Gastrocnemius medialis (tissue), 4 donors: ENCODE data around the gene TTC24. TPM values are rescaled to one million over a fixed set of nuclear protein-coding genes. Genes with fewer than 3 reads are reported as not detected.

Source experiments
- ATAC-seq, 2 donors: fragments of 150-250 bp; one replicate each; pipeline ENCODE4 v1.9.1; 2016
- DNase-seq, 2 donors: peaks; one replicate each; pipeline ENCODE4 v3.0.0-alpha.2; 2019
- H3K27ac ChIP-seq, 4 donors: fragments of 200-600 bp; sonication (generic); 1 replicate in 1 of 4; 2 replicates in 3 of 4; pipeline ENCODE4 v1.5.1; 2016 to 2018; ENCODE audit warnings: mild to moderate bottlenecking in 2 of 4, moderate library complexity in 1 of 4
- H3K27me3 ChIP-seq, 3 donors: fragments of 200-600 bp; sonication (generic) in 2 of 3; 1 replicate in 1 of 3; 2 replicates in 2 of 3; pipeline versions ENCODE4 v1.5.1 to v1.6.0; 2016 to 2019; ENCODE audit warnings: mild to moderate bottlenecking in 1 of 3, moderate library complexity in 1 of 3
- H3K36me3 ChIP-seq, 2 donors: fragments of 200-600 bp; sonication (generic) in 1 of 2; one replicate each; pipeline ENCODE4 v1.5.1; 2017 to 2018
- H3K4me1 ChIP-seq, 2 donors: fragments of 200-600 bp; sonication (generic) in 1 of 2; one replicate each; pipeline ENCODE4 v1.5.1; 2016 to 2017; ENCODE audit warnings: mild to moderate bottlenecking in 2 of 2
- H3K4me3 ChIP-seq, 4 donors: fragments of 200-600 bp; sonication (generic) in 3 of 4; 1 replicate in 1 of 4; 2 replicates in 3 of 4; pipeline ENCODE4 v1.5.1; 2016 to 2019; ENCODE audit warnings: mild to moderate bottlenecking in 2 of 4
- H3K9me3 ChIP-seq, 3 donors: fragments of 200-600 bp; sonication (generic) in 2 of 3; 1 replicate in 1 of 3; 2 replicates in 2 of 3; pipeline ENCODE4 v1.5.1; 2016 to 2019
- POLR2A ChIP-seq, 2 donors: fragments of 450-650 bp; IDR thresholded peaks; one replicate each; pipeline ENCODE4 v1.6.1; 2017; ENCODE audit warnings: antibody characterized with exemption in 2 of 2, mild to moderate bottlenecking in 2 of 2, moderate library complexity in 2 of 2
- in situ Hi-C, 4 donors: fragments of 200-750 bp; cut with MboI; loops; one replicate each; pipeline versions ENCODE4 v1.15.0 to v1.8.0; 2017; ENCODE audit warnings: low sequenced_read_pairs in 4 of 4
- intact Hi-C: fragments of 100-400 bp; cut with DNase I; formaldehyde crosslinking; loops from one replicate; pipeline ENCODE4 v1.15.1; 2023; ENCODE audit warnings: low total_unique reads
- total RNA-seq, 4 donors: library from RNA; depleted of rRNA; stranded (reverse); fragments of >200 nt; gene quantifications; one replicate each; pipeline versions ENCODE4 v1.1.0 to v1.2.3, GENCODE V29; 2016
- TF ChIP-seq, protein P1 (sequence below), 5 experiments: fragments of 450-650 bp in 3 of 5; fragments of 200-600 bp in 2 of 5; sonication (generic) in 2 of 5; IDR thresholded peaks in 4 of 5; conservative IDR thresholded peaks in 1 of 5; 1 replicate in 4 of 5; 2 replicates in 1 of 5; pipeline ENCODE4 v1.5.1; 2016 to 2019; ENCODE audit warnings: antibody characterized with exemption in 5 of 5, mild to moderate bottlenecking in 3 of 5, moderate library complexity in 3 of 5

Gene TTC24
- total RNA-seq, 4 donors from 2014 or later = 3.6 TPM; not detected in 3

DNA sequence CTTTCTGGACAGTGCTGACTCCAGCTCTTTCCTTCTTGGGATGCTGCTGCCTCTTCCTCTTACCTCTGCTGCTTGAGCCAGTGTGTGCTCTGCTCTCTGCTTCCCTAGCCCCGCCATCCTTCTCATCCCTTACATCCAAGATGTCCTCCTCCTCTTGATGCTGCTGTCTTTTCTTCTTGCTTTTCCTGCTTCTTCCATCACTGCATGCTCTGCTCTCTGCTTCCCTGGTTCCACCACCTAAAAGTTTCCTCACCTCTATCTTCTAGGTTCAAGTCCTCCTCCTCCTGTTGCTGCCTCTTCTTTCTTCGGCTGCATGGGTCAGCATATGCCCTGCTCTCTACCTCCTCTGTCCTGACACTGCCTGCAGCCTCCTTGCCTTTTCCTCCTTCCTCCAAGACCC lies 15.5 kb downstream of the TTC24 start:
- Histone ChIP-seq H3K9me3 (no peaks in the 10 kb centered on the region), H3K27ac (no peak overlapping the region), H3K36me3 (peaks cover 0 to 51% of the 10 kb centered on the region in 2 donors), H3K4me3 (no peak overlapping the region), H3K27me3 (no peaks in the 10 kb centered on the region), H3K4me1 (peaks cover 6% of the 10 kb centered on the region in 2 donors)
- no peak for TF ChIP-seq POLR2A (IDR thresholded peaks at IDR 0.05)
- TF ChIP-seq, protein P1, sequence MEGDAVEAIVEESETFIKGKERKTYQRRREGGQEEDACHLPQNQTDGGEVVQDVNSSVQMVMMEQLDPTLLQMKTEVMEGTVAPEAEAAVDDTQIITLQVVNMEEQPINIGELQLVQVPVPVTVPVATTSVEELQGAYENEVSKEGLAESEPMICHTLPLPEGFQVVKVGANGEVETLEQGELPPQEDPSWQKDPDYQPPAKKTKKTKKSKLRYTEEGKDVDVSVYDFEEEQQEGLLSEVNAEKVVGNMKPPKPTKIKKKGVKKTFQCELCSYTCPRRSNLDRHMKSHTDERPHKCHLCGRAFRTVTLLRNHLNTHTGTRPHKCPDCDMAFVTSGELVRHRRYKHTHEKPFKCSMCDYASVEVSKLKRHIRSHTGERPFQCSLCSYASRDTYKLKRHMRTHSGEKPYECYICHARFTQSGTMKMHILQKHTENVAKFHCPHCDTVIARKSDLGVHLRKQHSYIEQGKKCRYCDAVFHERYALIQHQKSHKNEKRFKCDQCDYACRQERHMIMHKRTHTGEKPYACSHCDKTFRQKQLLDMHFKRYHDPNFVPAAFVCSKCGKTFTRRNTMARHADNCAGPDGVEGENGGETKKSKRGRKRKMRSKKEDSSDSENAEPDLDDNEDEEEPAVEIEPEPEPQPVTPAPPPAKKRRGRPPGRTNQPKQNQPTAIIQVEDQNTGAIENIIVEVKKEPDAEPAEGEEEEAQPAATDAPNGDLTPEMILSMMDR (IDR thresholded peaks at IDR 0.05 in 4 of 5, conservative IDR thresholded peaks at IDR 0.05 in 1 of 5) = no peak
- DNase-seq (no peak), ATAC-seq (no peak)
- intact Hi-C loops = no loop called here
- in situ Hi-C loops = no loop called here

DNA sequence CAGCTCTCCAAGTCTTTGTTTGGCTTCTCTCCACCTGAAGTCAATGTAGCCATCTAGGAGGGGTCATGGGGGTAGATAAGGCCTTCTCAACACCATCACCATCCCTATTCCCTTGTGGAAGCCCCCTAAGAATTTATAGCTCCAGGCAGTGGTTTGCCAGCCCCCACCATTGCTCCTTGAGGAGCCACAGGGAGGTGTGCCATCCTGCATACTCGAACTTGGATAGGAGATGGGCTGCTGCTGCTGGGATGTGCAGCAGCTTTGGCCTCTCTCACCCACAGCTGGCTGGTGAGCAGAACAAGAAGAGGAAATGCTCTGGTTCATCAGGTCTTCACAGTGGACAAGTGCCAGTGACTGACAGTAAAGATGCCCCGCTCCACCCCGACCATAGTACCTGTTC lies 16.9 kb downstream of the TTC24 start:
- peaks cover 10 to 16% of the 10 kb centered on the region in 2 donors for H3K4me1 ChIP-seq
- DNase-seq (no peak), ATAC-seq (no peak)
- H3K36me3 ChIP-seq = peaks cover 0 to 51% of the 10 kb centered on the region in 2 donors
- no peaks in the 10 kb centered on the region for H3K27me3 ChIP-seq
- TF ChIP-seq, protein P1 (IDR thresholded peaks at IDR 0.05 in 4 of 5, conservative IDR thresholded peaks at IDR 0.05 in 1 of 5) = no peak
- TF ChIP-seq POLR2A (IDR thresholded peaks at IDR 0.05) = no peak
- in situ Hi-C loops (no loop called here), intact Hi-C loops (no loop called here)
- H3K27ac ChIP-seq = no peak overlapping the region
- no peak overlapping the region for H3K4me3 ChIP-seq
- no peaks in the 10 kb centered on the region for H3K9me3 ChIP-seq

DNA sequence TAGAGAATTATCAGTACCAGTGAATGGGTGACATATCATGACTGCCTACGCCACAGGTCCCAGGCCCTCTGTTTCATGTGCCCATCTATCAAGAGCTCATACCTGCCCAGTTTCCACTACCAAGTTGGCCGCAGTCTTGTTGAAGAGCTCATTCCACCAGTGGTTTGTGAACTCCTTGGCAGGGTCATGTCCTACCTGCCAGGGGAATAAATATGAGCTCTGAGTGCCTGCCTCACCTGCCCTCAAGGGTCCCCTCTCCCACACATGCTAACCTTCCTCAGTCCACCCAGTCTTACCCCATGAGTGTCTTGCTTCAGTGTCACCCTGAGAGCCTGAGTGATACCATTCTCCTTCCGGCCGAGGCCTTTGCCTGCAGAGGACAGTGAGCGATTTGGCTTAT lies 18.6 kb downstream of the TTC24 start:
- Histone ChIP-seq H3K27me3 (no peaks in the 10 kb centered on the region), H3K27ac (no peak overlapping the region), H3K9me3 (no peaks in the 10 kb centered on the region), H3K36me3 (peaks cover 0 to 49% of the 10 kb centered on the region in 2 donors), H3K4me3 (no peak overlapping the region), H3K4me1 (peaks cover 15 to 16% of the 10 kb centered on the region in 2 donors)
- ATAC-seq (no peak), DNase-seq (no peak)
- TF ChIP-seq, protein P1 (IDR thresholded peaks at IDR 0.05 in 4 of 5, conservative IDR thresholded peaks at IDR 0.05 in 1 of 5) = no peak
- no peak for TF ChIP-seq POLR2A (IDR thresholded peaks at IDR 0.05)
- in situ Hi-C loops (no loop called here), intact Hi-C loops (no loop called here)

DNA sequence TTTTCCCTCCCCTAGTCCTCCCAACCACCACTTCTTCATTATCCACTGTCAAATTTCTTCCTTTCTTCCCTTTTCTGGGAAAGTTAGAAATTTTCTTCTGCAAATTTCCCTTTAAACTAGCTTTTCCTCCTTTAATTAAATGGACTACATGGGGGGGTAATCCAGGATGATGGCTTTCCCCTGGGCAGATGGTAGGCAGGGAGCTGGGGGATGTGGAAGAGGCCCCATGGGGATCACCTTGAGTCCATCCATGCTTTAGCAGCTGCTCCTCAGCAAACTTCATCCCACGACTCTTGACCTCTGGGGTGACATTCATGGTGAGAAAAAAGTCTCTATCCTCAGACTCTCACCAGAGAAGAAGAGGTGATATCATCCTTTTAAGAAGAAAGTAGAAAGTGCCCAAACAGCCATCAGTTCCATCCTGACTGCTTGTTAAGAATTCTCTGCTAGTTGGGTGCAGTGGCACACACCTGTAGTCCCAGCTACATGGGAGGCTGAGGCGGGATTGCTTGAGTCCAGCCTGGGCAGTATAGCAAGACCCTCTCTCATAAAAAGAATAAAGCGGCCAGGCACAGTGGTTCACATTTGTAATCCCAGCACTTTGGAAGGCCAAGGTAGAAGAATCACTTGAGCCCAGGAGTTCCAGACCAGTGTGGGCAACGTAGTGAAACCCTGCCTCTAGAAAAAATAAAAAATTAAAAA lies 19.4 kb downstream of the TTC24 start:
- no peaks in the 10 kb centered on the region for H3K9me3 ChIP-seq
- peaks cover 0 to 45% of the 10 kb centered on the region in 2 donors for H3K36me3 ChIP-seq
- H3K27me3 ChIP-seq = no peaks in the 10 kb centered on the region
- TF ChIP-seq, protein P1 (IDR thresholded peaks at IDR 0.05 in 4 of 5, conservative IDR thresholded peaks at IDR 0.05 in 1 of 5) = no peak
- TF ChIP-seq POLR2A (IDR thresholded peaks at IDR 0.05) = no peak
- DNase-seq (no peak), ATAC-seq (no peak)
- in situ Hi-C loops (no loop called here), intact Hi-C loops (no loop called here)
- H3K4me3 ChIP-seq = no peak overlapping the region
- peaks cover 15 to 16% of the 10 kb centered on the region in 2 donors for H3K4me1 ChIP-seq
- no peak overlapping the region for H3K27ac ChIP-seq
